Mesendoderm (in vitro differentiated cells): ENCODE results near the gene FN3KRP. TPM values are rescaled to one million over a fixed set of nuclear protein-coding genes. Genes with fewer than 3 reads are reported as not detected.

ENCODE experiments used
- DNase-seq: peaks from one replicate; pipeline ENCODE4 v3.0.0; 2013
- H2AK5ac ChIP-seq: 2 replicates; pipeline ENCODE4 v1.6.1; 2013; ENCODE audit warnings: low read length, inconsistent platforms
- H2BK120ac ChIP-seq: 2 replicates; pipeline ENCODE4 v1.6.1; 2013; ENCODE audit warnings: low read depth, mild to moderate bottlenecking, low read length, moderate library complexity, mixed read lengths
- H2BK15ac ChIP-seq: replicated peaks from 2 replicates; pipeline ENCODE4 v1.6.1; 2013; ENCODE audit warnings: low read depth, mild to moderate bottlenecking, moderate library complexity
- H2BK5ac ChIP-seq: 2 replicates; pipeline ENCODE4 v1.6.1; 2013; ENCODE audit warnings: low read length, inconsistent platforms
- H3K18ac ChIP-seq: 2 replicates; pipeline ENCODE4 v1.6.1; 2013; ENCODE audit warnings: mild to moderate bottlenecking, low read length, mixed read lengths
- H3K23ac ChIP-seq: one replicate; pipeline ENCODE4 v1.6.1; 2013; ENCODE audit warnings: low read length
- H3K27ac ChIP-seq: 2 replicates; pipeline ENCODE4 v1.5.1; 2013; ENCODE audit warnings: low read depth, mild to moderate bottlenecking, inconsistent platforms, low read length, moderate library complexity
- H3K27me3 ChIP-seq: 2 replicates; pipeline ENCODE4 v1.6.1; 2013; ENCODE audit warnings: low read length, control low read depth, mild to moderate bottlenecking, inconsistent platforms; ENCODE audit not compliant: insufficient read depth, poor library complexity
- H3K36me3 ChIP-seq: 2 replicates; pipeline ENCODE4 v1.6.1; 2013; ENCODE audit warnings: low read length, inconsistent platforms; ENCODE audit not compliant: control insufficient read depth, insufficient read depth
- H3K4ac ChIP-seq: one replicate; pipeline ENCODE4 v1.6.1; 2013; ENCODE audit warnings: low read depth, mild to moderate bottlenecking, low read length, moderate library complexity
- H3K4me1 ChIP-seq: 2 replicates; pipeline ENCODE4 v1.6.1; 2013; ENCODE audit warnings: low read depth, low read length, inconsistent platforms; ENCODE audit not compliant: control insufficient read depth
- H3K4me2 ChIP-seq: 2 replicates; pipeline ENCODE4 v1.6.1; 2013; ENCODE audit warnings: low read length
- H3K4me3 ChIP-seq: 2 replicates; pipeline ENCODE4 v1.5.1; 2013; ENCODE audit warnings: mild to moderate bottlenecking, low read length
- H3K56ac ChIP-seq: one replicate; pipeline ENCODE4 v1.6.1; 2013; ENCODE audit warnings: low read length
- H3K79me1 ChIP-seq: 2 replicates; pipeline ENCODE4 v1.6.1; 2013; ENCODE audit warnings: low read length, inconsistent platforms
- H3K79me2 ChIP-seq: 2 replicates; pipeline ENCODE4 v1.6.1; 2013; ENCODE audit warnings: mild to moderate bottlenecking, low read length; ENCODE audit not compliant: control insufficient read depth, insufficient read depth
- H3K9ac ChIP-seq: 2 replicates; pipeline ENCODE4 v1.6.1; 2013; ENCODE audit warnings: low read length, inconsistent platforms
- H4K5ac ChIP-seq: one replicate; pipeline ENCODE4 v1.6.1; 2013; ENCODE audit warnings: low read length
- H4K8ac ChIP-seq: one replicate; pipeline ENCODE4 v1.6.1; 2013; ENCODE audit warnings: low read depth, mild to moderate bottlenecking, control low read depth, low read length, moderate library complexity
- WGBS: extraction: QIAGEN DNeasy Blood & Tissue Kit; methylation state at CpG from one replicate; pipeline ENCODE4 v1.1.7; 2013; ENCODE audit warnings: low lambda C conversion rate, missing lambda C conversion rate; ENCODE audit not compliant: insufficient coverage; ENCODE audit errors: extremely low coverage; 5-methylcytosine and 5-hydroxymethylcytosine counted together
- small RNA-seq: library from polyadenylated mRNA; stranded (forward); fragments of <200 nt; extraction: miRNeasy Mini kit (QIAGEN cat#:217004); gene quantifications from one replicate; pipeline ENCODE3, GENCODE V24; 2013; ENCODE audit not compliant: insufficient read depth

Gene FN3KRP

GRCh38 chr17:82775001-82775823 is 58.7 kb downstream of the FN3KRP start:
- no peak overlapping the region for H3K4me2 ChIP-seq
- no peak overlapping the region for H2BK5ac ChIP-seq
- H3K36me3 ChIP-seq, result peaks cover 2% of the 10 kb centered on the region
- H3K9ac ChIP-seq, result no peak overlapping the region
- H3K27ac ChIP-seq, result no peak overlapping the region
- no peak overlapping the region for H2BK15ac ChIP-seq
- no peaks in the 10 kb centered on the region for H3K27me3 ChIP-seq
- H2AK5ac ChIP-seq, result no peak overlapping the region
- H4K5ac ChIP-seq, result no peak overlapping the region
- H3K18ac ChIP-seq, result no peak overlapping the region
- H3K23ac ChIP-seq, result no peak overlapping the region
- no peak overlapping the region for H2BK120ac ChIP-seq
- peak; percentile 70 for DNase-seq
- no peak overlapping the region for H4K8ac ChIP-seq
- peaks cover 2% of the 10 kb centered on the region for H3K79me2 ChIP-seq
- H3K4me1 ChIP-seq, result no peaks in the 10 kb centered on the region
- H3K79me1 ChIP-seq, result peaks cover 6% of the 10 kb centered on the region
- no peak overlapping the region for H3K4ac ChIP-seq
- no peak overlapping the region for H3K56ac ChIP-seq
- WGBS, result no CpG with 5 or more reads among the region's 34 CpGs
- H3K4me3 ChIP-seq, result no peak overlapping the region

- Histone ChIP-seq H2BK5ac (no peak overlapping the region), H3K4me2 (no peak overlapping the region), H2AK5ac (no peak overlapping the region), H3K79me1 (peaks cover 6% of the 10 kb centered on the region), H3K18ac (no peak overlapping the region), H3K79me2 (peaks cover 2% of the 10 kb centered on the region), H3K36me3 (peaks cover 2% of the 10 kb centered on the region), H3K4me1 (no peaks in the 10 kb centered on the region), H3K27me3 (no peaks in the 10 kb centered on the region), H2BK120ac (no peak overlapping the region), H3K4ac (no peak overlapping the region), H3K23ac (no peak overlapping the region), H3K56ac (no peak overlapping the region), H2BK15ac (no peak overlapping the region), H3K27ac (no peak overlapping the region), H4K5ac (no peak overlapping the region), H3K4me3 (no peak overlapping the region), H4K8ac (no peak overlapping the region), H3K9ac (no peak overlapping the region)
- no CpG with 5 or more reads among the region's 13 CpGs for WGBS
- no peak for DNase-seq
Measured at GRCh38 chr17:82776454-82776853, 59.9 kb downstream of the FN3KRP start.

Small RNAs within 50 kb of the gene (small RNA-seq; reads per million reads assigned to genes)
- not detected for gene MIR4525
